Mammary epithelial cell (primary cell): ENCODE results near the gene ISM1.

Source experiments
- CTCF ChIP-seq, 2 donors: IDR thresholded peaks in 1 of 2; conservative IDR thresholded peaks in 1 of 2; 2 replicates each; pipeline ENCODE4 v1.5.1; 2011 to 2012; ENCODE audit warnings: inconsistent platforms in 2 of 2, low read length in 2 of 2, mild to moderate bottlenecking in 2 of 2, control low read depth in 1 of 2, low read depth in 1 of 2; ENCODE audit not compliant: insufficient read depth in 1 of 2; ENCODE audit errors: extremely low read depth in 1 of 2
- EZH2 ChIP-seq: IDR thresholded peaks from 2 replicates; pipeline ENCODE4 v1.6.1; 2012; ENCODE audit warnings: low read length, inconsistent platforms, borderline replicate concordance

GRCh38 chr20:13261460-13262301 is 40.6 kb downstream of the ISM1 start:
- TF ChIP-seq CTCF (conservative IDR thresholded peaks at IDR 0.05 in 1 of 2, IDR thresholded peaks at IDR 0.05 in 1 of 2; ENCODE audit: extremely low read depth in 1 of 2, insufficient read depth in 1 of 2, low read depth in 1 of 2, low read length in 2 of 2) (peak; percentile 90 to 94), EZH2 (no peak)
